ENCODE data around the gene FZD8.

The FZD8 gene

GRCh38 chr10:35632027-35632426, 10.1 kb downstream of the FZD8 start:
- TF ChIP-seq YY1 (IDR thresholded peaks at IDR 0.05; ENCODE audit: low read depth), result no peak
- no peak for TF ChIP-seq RAD21 (IDR thresholded peaks at IDR 0.05; ENCODE audit: low read depth)
- TF ChIP-seq REST (IDR thresholded peaks at IDR 0.05; ENCODE audit: low read depth), result no peak
- TF ChIP-seq MAX (IDR thresholded peaks at IDR 0.05), result no peak
- TF ChIP-seq TCF12 (IDR thresholded peaks at IDR 0.05; ENCODE audit: low read depth), result no peak
- no peak for TF ChIP-seq FOXM1 (IDR thresholded peaks at IDR 0.05; ENCODE audit: borderline replicate concordance, low read depth)
- TF ChIP-seq EP300 (IDR thresholded peaks at IDR 0.05; ENCODE audit: borderline replicate concordance), result no peak

- no peak for TF ChIP-seq USF1 (IDR thresholded peaks at IDR 0.05)
- TF ChIP-seq MAX (IDR thresholded peaks at IDR 0.05), result no peak
- no peak for TF ChIP-seq YY1 (IDR thresholded peaks at IDR 0.05; ENCODE audit: low read depth)
- no peak for TF ChIP-seq CREB1 (IDR thresholded peaks at IDR 0.05; ENCODE audit: low read depth)
- no peak for TF ChIP-seq RAD21 (IDR thresholded peaks at IDR 0.05; ENCODE audit: low read depth)
- TF ChIP-seq CEBPB (IDR thresholded peaks at IDR 0.05), result no peak
- TF ChIP-seq EP300 (IDR thresholded peaks at IDR 0.05; ENCODE audit: borderline replicate concordance), result no peak
- TF ChIP-seq FOXM1 (IDR thresholded peaks at IDR 0.05; ENCODE audit: borderline replicate concordance, low read depth), result no peak
- no peak for TF ChIP-seq TAF1 (IDR thresholded peaks at IDR 0.05; ENCODE audit: low read depth)
- TF ChIP-seq NFIC (IDR thresholded peaks at IDR 0.05), result no peak
- TF ChIP-seq TCF12 (IDR thresholded peaks at IDR 0.05; ENCODE audit: low read depth), result no peak
- no peak for TF ChIP-seq REST (IDR thresholded peaks at IDR 0.05; ENCODE audit: low read depth)
- no peak for TF ChIP-seq ZBTB7A (IDR thresholded peaks at IDR 0.05; ENCODE audit: low read depth)
- TF ChIP-seq EGR1 (IDR thresholded peaks at IDR 0.05), result no peak
- no peak for TF ChIP-seq TEAD4 (IDR thresholded peaks at IDR 0.05)
Observed at GRCh38 chr10:35631404-35631803, 10.7 kb downstream of the FZD8 start.

GRCh38 chr10:35626971-35627507, 15.1 kb downstream of the FZD8 start:
- TF ChIP-seq USF1 (IDR thresholded peaks at IDR 0.05) (no peak), EGR1 (IDR thresholded peaks at IDR 0.05) (no peak), EP300 (IDR thresholded peaks at IDR 0.05; ENCODE audit: borderline replicate concordance) (no peak), CREB1 (IDR thresholded peaks at IDR 0.05; ENCODE audit: low read depth) (no peak), MAX (IDR thresholded peaks at IDR 0.05) (no peak), ZBTB7A (IDR thresholded peaks at IDR 0.05; ENCODE audit: low read depth) (no peak), RAD21 (IDR thresholded peaks at IDR 0.05; ENCODE audit: low read depth) (no peak), FOXM1 (IDR thresholded peaks at IDR 0.05; ENCODE audit: borderline replicate concordance, low read depth) (no peak)

GRCh38 chr10:35614312-35614711, 27.8 kb downstream of the FZD8 start:
- no peak for TF ChIP-seq TAF1 (IDR thresholded peaks at IDR 0.05; ENCODE audit: low read depth)
- TF ChIP-seq EP300 (IDR thresholded peaks at IDR 0.05; ENCODE audit: borderline replicate concordance), result no peak
- TF ChIP-seq TEAD4 (IDR thresholded peaks at IDR 0.05), result no peak
- no peak for TF ChIP-seq TCF12 (IDR thresholded peaks at IDR 0.05; ENCODE audit: low read depth)
- no peak for TF ChIP-seq MAX (IDR thresholded peaks at IDR 0.05)
- no peak for TF ChIP-seq ZBTB7A (IDR thresholded peaks at IDR 0.05; ENCODE audit: low read depth)
- no peak for TF ChIP-seq YY1 (IDR thresholded peaks at IDR 0.05; ENCODE audit: low read depth)
- no peak for TF ChIP-seq CREB1 (IDR thresholded peaks at IDR 0.05; ENCODE audit: low read depth)
- no peak for TF ChIP-seq NFIC (IDR thresholded peaks at IDR 0.05)
- no peak for TF ChIP-seq CEBPB (IDR thresholded peaks at IDR 0.05)
- TF ChIP-seq USF1 (IDR thresholded peaks at IDR 0.05), result no peak
- TF ChIP-seq RAD21 (IDR thresholded peaks at IDR 0.05; ENCODE audit: low read depth), result no peak
- TF ChIP-seq FOXM1 (IDR thresholded peaks at IDR 0.05; ENCODE audit: borderline replicate concordance, low read depth), result no peak
- TF ChIP-seq EGR1 (IDR thresholded peaks at IDR 0.05), result no peak
- no peak for TF ChIP-seq REST (IDR thresholded peaks at IDR 0.05; ENCODE audit: low read depth)

All from Ishikawa (cell line).